Stimulated activated CD4-positive, alpha-beta T cell treated with anti-CD3 and anti-CD28 coated beads, Interleukin-1b, Interleukin-23, amount 100 ng/mL, for 24 hours (primary cell): ENCODE measurements around the gene PVALEF.

Source experiments
- DNase-seq, 4 experiments: peaks; one replicate each; pipeline ENCODE4 v3.0.0-alpha.2; 2020; ENCODE audit warnings: low read depth in 4 of 4, low spot score in 1 of 4

PVALEF gene

GRCh38 chr17:81194941-81195901 lies 29.9 kb downstream of the PVALEF start:
- DNase-seq: no peak

DNA sequence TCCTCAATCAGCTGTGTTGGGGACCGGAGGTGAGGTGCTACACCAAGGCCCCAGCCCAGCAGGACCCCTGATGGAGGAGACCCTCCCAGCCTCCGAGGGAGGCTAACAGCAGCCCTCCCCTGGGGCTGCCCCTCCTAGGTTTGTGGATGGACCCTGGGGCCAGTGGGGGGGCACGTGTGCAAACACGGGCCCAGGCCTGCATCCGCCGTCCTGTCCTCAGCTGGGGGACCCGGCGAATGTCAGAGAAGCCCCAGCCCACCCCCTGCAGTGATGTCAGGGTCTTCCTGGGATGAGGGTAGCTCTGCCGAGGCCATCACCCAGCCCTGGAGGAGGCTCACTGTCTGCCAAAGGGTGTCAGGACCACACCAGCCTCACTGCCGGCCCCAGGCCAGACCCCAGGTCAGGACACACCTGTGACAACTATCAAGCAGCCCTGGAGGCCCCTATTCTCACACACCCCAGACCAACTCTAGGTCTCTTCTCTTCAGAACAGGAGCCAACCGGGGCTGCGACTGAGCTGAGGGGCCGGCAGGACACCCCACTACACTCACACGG lies 30.7 kb downstream of the PVALEF start:
- no peak for DNase-seq

- no peak for DNase-seq
Observed at GRCh38 chr17:81196505-81197408, 31.4 kb downstream of the PVALEF start.

GRCh38 chr17:81197409-81197795 lies 32.1 kb downstream of the PVALEF start:
- DNase-seq: no peak

GRCh38 chr17:81197831-81198490 lies 32.7 kb downstream of the PVALEF start:
- DNase-seq: no peak

GRCh38 chr17:81198826-81199481 lies 33.6 kb downstream of the PVALEF start:
- DNase-seq: no peak

DNA sequence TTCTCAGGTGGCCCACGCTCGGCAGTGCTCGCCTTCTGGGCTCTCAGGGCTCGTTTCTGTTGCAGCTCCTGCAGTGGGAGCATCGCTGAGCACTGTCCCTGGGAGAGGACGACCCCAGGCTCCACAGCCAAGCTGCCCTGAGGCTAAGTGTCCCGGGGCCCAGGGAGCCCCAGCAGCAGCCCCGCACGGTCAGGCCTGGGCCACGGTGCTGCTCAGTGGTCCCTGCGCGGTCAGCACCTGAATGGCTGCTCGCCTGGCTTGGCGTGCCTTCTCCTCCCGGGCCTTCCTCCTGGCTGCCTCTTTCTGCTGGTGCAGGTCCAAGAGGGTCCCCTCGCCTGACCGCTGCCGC lies 34.1 kb downstream of the PVALEF start:
- no peak for DNase-seq

GRCh38 chr17:81200201-81200600 lies 34.9 kb downstream of the PVALEF start:
- DNase-seq: no peak

DNA sequence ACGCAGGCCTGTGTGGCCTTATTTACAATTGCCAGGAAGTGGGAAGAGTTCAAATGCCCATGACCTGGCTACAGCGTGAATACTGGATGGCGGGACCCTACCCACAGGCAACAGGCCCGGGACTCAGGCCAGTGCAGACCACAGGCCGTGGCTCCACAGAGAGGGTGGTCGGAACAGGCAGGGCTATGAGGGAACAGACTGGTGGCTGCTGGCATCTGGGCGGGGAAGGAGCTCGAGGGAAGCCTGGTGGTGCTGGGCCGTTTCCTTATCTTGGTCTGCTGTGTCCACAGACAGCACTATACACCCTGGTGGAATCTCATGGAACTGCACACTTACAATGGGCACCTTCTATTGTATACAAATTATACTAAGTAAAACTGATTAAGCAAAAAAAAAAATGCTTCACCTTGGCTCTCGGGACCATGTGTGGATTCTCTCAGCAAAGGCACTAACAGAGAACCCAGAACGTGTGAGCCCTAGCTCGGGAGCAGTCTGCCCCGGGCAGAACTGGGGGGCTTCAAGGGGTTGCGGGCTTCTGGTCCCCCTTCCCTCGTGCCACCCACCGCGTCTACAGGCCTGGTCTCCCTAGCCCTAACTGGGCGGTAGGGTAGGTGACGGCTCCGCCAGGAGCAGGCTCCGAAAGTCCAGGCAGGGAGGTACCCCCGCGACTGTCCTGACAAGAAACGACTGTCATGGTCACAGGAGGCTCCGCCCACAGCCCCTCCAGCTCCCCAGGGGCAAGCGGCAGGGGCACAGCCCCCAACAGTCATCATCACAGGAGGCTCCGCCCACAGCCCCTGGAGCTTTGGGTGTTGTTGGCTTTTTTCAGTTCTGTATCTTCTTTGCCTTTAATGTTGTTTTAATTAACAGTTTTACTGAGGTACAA lies 35.6 kb downstream of the PVALEF start:
- no peak for DNase-seq

GRCh38 chr17:81202318-81202717 lies 37.0 kb downstream of the PVALEF start:
- no peak for DNase-seq

- no peak for DNase-seq
Observed at GRCh38 chr17:81203136-81203535, 37.8 kb downstream of the PVALEF start.

DNA sequence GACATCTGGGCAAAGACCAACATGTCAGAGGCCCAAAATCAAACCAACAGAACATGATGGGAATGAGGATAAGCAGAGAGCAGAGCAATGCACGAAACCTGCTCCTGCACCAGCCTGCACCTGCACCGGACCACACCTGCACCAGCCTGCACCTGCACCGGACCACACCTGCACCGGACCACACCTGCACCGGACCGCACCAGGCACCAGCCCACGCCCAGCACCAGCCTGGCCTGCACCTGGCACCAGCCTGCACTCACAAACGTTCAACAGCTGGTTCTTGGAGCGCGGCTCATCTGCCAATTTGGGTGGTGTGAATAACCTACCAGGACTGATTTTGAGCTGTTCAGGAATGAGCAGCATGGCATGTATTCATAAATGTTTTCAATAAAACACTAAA lies 39.3 kb downstream of the PVALEF start:
- no peak for DNase-seq

GRCh38 chr17:81206166-81206565 lies 40.9 kb downstream of the PVALEF start:
- DNase-seq: no peak

- no peak for DNase-seq
Observed at GRCh38 chr17:81206657-81207056, 41.4 kb downstream of the PVALEF start.

- DNase-seq: no peak
Observed at GRCh38 chr17:81207610-81208581, 42.6 kb downstream of the PVALEF start.

DNA sequence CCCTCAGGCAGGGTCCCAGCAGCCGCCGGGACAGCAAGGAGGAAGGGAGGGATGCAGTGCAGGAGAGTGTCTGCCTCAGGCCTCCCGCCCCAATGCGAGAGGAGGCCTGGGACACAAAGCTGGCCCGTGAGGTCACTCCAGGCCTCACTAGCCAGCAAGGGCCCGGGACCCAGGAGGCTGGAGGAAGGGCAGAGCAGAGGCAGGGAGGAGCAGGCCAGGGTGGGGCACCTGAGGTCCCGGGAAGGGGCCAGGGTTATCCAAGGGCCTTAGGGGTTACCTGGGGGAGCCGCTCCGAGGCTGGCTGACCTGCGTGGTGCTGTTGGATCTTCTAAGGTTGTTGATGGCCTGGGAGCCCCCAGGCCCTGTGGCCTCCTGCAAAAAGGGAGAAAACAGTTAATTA lies 43.3 kb downstream of the PVALEF start:
- no peak for DNase-seq

- no peak for DNase-seq
Observed at GRCh38 chr17:81209141-81209540, 43.8 kb downstream of the PVALEF start.

DNA sequence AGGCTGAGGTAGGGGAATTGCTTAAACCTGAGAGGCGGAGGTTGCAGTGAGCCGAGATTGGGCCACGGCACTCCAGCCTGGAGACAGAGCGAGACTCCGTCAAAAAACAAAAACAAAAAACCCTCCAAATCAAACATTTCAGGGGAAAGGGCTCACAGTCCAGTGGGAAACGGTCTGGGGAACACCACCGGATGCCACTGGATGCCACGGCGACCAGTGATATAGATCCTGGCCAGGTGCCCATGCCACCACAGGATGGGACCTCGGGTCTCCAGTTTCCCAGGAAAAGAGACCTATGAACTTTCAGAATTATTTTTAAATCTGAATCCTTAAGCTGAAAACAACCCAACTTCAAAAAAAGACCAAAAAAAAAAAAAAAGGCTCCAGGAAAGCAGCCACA lies 45.2 kb downstream of the PVALEF start:
- no peak for DNase-seq

- DNase-seq: no peak
Observed at GRCh38 chr17:81210868-81211267, 45.6 kb downstream of the PVALEF start.
